GM18511 (cell line): ENCODE measurements around the gene LHX3.

ENCODE experiments used
- ATAC-seq: cut with Tn5 transposase; IDR thresholded peaks from one replicate; pipeline ENCODE4 v1.9.1; 2021; ENCODE audit warnings: mild to moderate bottlenecking, moderate library complexity; ENCODE audit not compliant: unreplicated experiment

LHX3 gene

DNA sequence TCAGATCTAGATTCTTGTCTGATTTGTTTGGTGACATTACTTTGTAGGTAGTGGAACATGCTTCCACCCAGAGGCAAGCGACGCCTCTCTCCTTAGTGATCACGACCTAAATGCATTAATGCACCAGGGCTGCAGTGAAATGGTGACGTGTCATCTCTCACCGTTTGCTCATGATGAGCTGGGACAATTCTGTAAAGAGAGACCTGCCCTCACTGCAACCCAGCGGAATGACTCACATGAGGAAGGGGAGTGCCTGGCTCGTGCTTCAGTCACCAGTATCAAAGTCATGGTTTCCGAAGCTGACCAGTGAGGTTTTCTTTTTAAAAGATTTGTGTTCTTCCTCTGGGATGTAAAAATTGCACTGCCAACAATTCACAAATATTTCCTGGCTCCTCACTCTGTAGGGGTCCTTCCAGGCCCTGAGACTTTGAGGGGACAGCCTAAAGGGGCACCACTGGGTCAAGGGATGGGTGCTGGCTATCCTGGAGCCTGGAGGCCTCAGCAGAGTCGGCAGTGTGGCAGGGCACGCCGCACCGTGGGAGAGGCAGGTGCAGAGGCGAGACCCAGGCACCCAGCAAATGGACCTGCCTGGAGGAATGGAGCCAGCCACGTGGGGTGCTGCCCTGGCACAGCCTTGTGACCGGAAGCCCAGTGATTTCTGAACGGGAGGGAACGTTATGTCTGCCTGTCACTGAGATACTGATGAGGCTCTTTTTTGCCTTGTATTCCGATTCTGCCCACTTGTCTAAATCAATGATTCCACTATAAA lies 23.4 kb upstream of the LHX3 start:
- ATAC-seq: no peak

DNA sequence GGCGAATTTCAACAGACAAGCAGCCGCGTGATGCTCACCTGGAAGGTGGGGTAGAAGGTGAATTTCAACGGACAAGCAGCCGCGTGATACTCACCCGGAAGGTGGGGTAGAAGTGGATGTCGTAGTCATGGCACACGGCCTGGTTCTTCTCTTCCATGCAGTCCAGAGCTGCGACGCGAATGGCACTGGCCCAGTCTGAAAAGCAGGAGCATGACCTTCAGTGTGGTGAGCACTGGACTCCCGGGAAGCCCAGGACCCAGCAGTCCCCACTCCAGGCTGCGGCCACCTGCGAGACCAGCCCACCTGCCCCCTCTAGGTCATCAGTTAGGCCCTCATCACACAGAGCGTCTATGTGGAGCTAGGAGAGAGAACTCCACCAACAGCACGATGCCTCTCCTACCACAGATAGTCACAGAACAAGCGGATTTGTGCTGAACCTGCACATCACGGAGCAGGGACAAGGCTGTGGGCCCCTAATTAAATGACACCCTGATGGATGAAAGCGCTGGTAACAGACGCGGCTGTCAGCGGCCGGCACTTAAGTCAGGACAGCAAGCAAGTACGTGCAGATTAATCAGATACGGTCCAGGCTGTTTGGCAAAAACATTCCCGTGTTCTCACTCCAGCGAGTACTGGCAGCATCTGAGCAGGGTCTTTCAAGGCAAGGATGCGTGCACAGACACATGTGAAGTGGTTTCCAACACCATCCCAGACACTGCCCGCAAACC lies 21.9 kb upstream of the LHX3 start:
- ATAC-seq: no peak

- ATAC-seq: peak; percentile 71
Measured at GRCh38 chr9:136225748-136226679, 21.1 kb upstream of the LHX3 start.

DNA sequence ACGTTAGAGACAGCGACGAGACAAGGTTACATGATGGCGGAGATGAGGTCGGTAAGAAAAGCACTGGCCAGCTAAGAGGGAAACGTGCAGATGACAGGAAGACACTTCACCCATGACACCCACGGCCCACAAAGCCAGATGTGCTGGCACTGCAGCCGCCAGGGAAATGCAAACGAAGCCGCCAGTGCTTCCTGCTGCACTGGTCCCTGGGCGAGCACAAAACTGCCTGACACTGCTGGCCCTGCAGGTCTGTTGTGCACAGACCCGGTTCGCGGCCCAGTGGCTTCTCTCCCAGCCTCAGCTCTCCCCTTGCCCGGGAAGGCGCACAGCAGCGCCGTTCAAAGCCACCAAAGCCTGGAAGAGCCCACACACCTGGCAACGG lies 20.4 kb upstream of the LHX3 start:
- ATAC-seq: peak; percentile 55

GRCh38 chr9:136223871-136224640 lies 19.1 kb upstream of the LHX3 start:
- ATAC-seq: no peak

DNA sequence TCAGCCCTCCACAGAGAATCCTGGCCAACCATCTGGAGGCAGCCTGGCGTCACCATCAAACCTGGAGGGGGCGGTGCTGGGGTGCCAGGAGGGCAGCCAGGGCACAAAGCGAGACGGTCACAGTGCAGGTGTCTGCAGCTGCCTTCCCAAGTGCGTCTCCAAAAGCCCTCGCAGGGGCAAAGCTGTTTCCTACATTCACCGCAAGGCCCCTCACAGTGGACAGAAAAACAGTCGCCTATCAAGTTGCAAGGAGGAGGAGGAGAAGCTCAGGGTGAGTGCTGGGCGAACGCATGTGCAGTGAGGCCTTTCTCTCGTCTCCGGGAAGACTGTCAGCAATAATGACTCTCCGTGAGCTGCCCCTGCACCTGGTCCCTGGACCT lies 18.0 kb upstream of the LHX3 start:
- ATAC-seq: no peak

DNA sequence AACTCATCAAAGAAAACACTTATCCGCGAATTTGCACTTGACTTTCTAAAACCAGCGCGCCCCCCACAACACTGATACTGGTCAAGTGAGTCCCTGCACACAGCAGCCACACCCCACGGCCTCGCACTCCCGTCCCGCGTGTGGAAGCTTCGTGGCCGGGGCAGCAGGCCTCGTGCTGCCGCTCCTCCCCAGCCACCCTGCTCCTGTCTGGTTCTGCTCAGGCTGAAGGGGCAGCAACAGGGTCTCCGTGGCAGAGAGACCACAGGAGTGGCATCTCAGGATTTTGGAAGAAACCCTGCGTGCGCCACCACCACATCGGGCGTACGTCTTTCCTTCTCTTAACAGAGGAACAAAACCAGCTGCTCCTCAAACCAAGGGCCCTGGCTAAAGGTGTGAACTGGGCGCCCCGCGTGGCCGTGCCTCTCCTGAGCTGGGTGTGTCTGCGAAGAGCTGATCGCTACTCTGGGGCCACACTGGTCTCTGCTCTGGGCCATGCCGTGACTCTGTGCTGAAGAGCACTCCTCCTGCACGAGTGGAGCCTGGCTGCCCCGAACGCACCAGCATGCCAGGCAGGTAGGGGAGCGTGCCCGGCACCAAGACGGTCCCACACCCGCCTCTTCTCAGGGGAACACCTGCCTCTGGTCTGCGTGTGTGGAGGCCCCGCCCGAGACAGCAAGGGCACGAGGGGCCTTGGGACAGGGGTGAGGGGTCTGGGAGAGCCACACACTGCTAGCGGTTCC lies 17.4 kb upstream of the LHX3 start:
- no peak for ATAC-seq

DNA sequence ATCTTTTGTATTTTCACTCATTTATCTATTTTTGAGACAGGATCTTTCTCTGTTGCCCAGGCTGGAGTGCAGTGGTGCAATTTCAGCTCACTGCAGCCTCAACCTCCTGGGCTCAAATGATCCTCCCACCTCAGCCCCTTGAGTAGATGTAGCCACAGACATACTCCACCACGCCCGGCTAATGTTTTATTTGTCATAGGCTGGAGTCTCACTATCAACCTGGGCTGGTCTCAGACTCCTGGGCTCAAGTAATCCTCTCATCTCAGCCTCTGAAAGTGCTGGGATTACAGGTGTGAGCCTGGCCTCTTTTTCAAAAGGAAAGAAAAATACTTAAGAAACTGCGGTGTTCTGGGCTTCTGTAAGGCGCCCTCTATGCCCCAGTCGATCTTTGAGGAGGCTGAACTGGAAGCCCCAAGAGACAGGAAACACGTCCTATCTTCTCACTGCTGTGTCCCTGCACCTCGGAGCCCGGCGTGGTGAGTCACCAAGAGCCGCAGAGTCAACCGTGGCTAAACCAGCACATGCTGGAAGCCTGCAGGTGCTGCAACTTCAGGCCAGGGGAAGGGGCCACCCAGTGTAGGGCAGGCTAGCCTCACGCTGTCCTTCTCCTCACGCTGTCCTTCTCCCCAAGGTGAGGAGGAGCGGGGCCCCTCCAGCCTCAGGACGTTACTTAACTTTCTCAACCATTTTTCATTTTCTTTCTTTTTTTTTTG lies 15.2 kb upstream of the LHX3 start:
- ATAC-seq: no peak

- ATAC-seq: no peak
Measured at GRCh38 chr9:136219276-136219675, 14.3 kb upstream of the LHX3 start.

- ATAC-seq: no peak
Measured at GRCh38 chr9:136218673-136219072, 13.7 kb upstream of the LHX3 start.

DNA sequence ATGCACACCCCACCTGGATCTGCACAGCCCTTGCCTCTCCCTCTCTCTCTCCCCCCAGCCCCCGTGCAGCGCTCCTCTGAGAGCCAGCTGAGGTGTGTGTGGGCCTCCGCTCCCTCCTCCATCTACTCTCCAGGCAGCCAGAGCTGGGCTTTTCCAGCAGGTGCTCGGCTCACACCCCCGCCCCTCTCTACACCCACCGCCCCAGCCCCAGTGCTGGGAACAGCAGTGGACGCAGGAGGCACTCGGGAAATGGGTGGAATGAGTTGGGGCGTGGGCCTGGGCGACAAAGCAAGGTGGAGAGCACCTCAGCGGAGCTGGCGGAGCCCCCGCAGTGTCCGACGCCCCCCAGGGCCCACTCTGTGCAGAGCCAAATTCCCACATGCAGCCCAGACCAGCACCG lies 13.3 kb upstream of the LHX3 start:
- ATAC-seq: no peak

GRCh38 chr9:136216541-136217244 lies 11.8 kb upstream of the LHX3 start:
- ATAC-seq: no peak

GRCh38 chr9:136213733-136214132 lies 8.8 kb upstream of the LHX3 start:
- ATAC-seq: no peak

DNA sequence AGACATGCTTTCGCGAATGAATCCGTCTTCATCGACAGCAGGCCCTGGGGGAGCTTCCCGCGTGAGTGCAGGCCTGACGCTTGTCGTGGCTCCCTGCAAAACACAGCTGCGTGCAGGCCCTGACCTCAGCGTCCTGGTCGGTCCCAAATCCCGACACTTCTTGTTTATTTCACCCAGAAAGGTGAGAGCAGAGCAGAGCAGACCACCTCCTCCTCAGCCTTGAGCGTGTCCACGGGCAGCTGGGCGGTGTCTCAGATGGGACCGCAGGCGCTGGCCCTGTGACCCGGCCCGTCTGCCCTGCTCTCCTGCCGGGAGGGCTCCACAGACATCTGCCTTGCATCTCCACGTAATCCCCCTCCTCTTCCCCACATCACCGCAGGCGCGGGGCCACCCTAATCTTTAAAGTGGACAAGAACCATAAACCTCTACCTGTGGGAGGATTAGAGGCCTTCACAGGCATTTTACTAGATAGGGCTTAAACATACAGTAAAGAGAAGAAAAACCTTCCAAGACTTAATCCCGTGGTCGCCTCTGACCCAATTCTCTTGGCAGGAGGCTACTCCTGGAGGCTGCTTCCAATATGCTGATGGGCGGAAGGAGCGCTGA lies 7.5 kb upstream of the LHX3 start:
- ATAC-seq: no peak

DNA sequence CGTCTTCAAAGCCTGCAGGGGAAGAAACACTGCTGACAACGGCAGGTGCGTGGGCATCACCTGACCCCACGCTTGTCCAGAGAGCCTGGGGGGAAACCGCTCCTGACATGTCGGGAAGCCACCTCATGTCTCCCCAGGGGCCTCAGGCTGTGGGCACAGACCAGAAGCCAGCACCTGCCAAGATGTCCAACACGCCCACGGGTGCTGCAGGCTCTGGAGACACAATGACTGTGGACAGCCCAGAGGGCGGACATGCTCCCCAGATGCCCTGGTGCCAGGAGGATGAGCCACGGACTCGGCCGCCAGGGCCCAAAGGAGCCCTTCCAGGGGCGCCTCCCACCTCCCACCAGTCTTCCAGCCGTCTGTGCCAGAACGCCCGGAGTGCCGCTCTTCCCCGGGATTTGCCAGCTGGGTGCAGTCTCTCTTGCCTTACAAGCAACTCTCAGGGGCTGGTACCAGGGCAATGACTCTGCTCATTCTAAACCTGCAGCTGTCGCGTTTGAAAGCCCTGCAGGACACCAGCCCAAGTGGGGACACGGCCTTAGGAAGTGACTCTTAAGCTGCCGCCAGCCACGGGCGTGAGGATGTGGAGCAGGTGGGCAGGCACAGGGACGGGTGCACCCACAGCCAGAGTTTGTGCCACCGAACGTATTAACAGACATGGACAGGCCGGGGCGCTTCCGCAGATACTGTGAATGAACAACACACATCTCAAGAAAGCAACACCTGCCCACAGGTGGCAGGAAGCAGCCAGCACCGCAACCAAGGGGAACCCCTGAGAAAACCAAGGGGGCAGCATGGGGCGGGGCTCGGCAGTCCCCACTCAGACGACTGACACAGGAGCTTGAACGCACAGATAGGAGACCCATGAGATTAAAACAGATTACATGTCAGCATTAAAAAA lies 6.8 kb upstream of the LHX3 start:
- ATAC-seq: no peak

DNA sequence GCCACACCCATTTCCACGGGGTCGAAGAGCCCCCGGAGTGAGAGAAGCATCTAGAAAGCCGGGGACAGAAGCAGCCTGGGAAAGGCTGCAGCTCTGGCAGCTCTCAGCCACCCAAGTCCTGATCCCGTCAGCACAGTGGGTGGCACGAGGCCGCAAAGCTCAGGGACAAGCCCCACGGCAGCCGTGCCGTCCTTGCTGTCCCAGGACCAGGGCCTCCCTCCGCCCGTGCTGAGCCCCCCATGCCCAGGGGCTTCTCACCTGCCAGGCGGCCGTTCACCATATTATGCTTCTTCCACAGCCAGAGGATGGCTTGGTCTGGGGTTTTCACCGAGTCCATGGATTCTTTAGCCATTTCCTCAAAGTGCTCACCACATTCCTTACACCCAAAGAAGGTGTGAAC lies 6.1 kb upstream of the LHX3 start:
- no peak for ATAC-seq

GRCh38 chr9:136210276-136210675 lies 5.3 kb upstream of the LHX3 start:
- ATAC-seq: no peak
